Jurkat, Clone E6-1 (cell line): Measurements from ENCODE around the gene CARS2.
A peak's percentile ranks its signal among the peaks of the same experiment; 100 is the strongest.
"Not testable (repeated sequence)": the region's sequence is repeated elsewhere in the genome, so short reads cannot be mapped to it uniquely, and the experiment has no call there.

Source experiments
- DNase-seq: peaks from one replicate; pipeline ENCODE4 v3.0.0-alpha.2; 2011; ENCODE audit warnings: low read depth, low spot score
- H3K4me3 ChIP-seq: 2 replicates; pipeline ENCODE4 v1.5.1; 2011; ENCODE audit warnings: mild to moderate bottlenecking, low read length, control low read depth, moderate library complexity

The CARS2 gene

GRCh38 chr13:110643324-110643723 is 62.6 kb downstream of the CARS2 start:
- no peak for DNase-seq
- no peak overlapping the region for H3K4me3 ChIP-seq

GRCh38 chr13:110642291-110642981 is 63.5 kb downstream of the CARS2 start:
- H3K4me3 ChIP-seq = no peak overlapping the region
- DNase-seq = no peak

GRCh38 chr13:110641055-110642015 is 64.6 kb downstream of the CARS2 start:
- DNase-seq = no peak

GRCh38 chr13:110640591-110641029 is 65.3 kb downstream of the CARS2 start:
- no peak for DNase-seq
- no peak overlapping the region for H3K4me3 ChIP-seq

More at GRCh38 chr13:110641055-110642015, 64.6 kb downstream of the CARS2 start:
- no peak overlapping the region for H3K4me3 ChIP-seq

- DNase-seq = no peak
- H3K4me3 ChIP-seq = no peak overlapping the region
Measured at GRCh38 chr13:110639935-110640334, 66.0 kb downstream of the CARS2 start.

- H3K4me3 ChIP-seq = no peak overlapping the region
- DNase-seq = no peak
Measured at GRCh38 chr13:110638814-110639806, 66.8 kb downstream of the CARS2 start.

GRCh38 chr13:110638257-110638656 is 67.7 kb downstream of the CARS2 start:
- H3K4me3 ChIP-seq = no peak overlapping the region
- no peak for DNase-seq

GRCh38 chr13:110637747-110638146 is 68.2 kb downstream of the CARS2 start:
- no peak for DNase-seq
- H3K4me3 ChIP-seq = no peak overlapping the region

GRCh38 chr13:110637275-110637674 is 68.6 kb downstream of the CARS2 start:
- no peak overlapping the region for H3K4me3 ChIP-seq
- DNase-seq = no peak

GRCh38 chr13:110636701-110637201 is 69.2 kb downstream of the CARS2 start:
- DNase-seq = no peak
- H3K4me3 ChIP-seq = no peak overlapping the region

- no peak for DNase-seq
- no peak overlapping the region for H3K4me3 ChIP-seq
Measured at GRCh38 chr13:110636053-110636475, 69.9 kb downstream of the CARS2 start.

- no peak for DNase-seq
Measured at GRCh38 chr13:110635405-110636002, 70.4 kb downstream of the CARS2 start.

GRCh38 chr13:110634558-110634957 is 71.4 kb downstream of the CARS2 start:
- DNase-seq = no peak
- no peak overlapping the region for H3K4me3 ChIP-seq

More at GRCh38 chr13:110635405-110636002, 70.4 kb downstream of the CARS2 start:
- H3K4me3 ChIP-seq = no peak overlapping the region

- DNase-seq = no peak
Measured at GRCh38 chr13:110633776-110634175, 72.1 kb downstream of the CARS2 start.

GRCh38 chr13:110632255-110632654 is 73.7 kb downstream of the CARS2 start:
- DNase-seq = not testable (repeated sequence)

More at GRCh38 chr13:110633776-110634175, 72.1 kb downstream of the CARS2 start:
- no peak overlapping the region for H3K4me3 ChIP-seq

GRCh38 chr13:110630566-110631119 is 75.3 kb downstream of the CARS2 start:
- no peak for DNase-seq
- H3K4me3 ChIP-seq = no peak overlapping the region

More at GRCh38 chr13:110632255-110632654, 73.7 kb downstream of the CARS2 start:
- not testable (repeated sequence) for H3K4me3 ChIP-seq

GRCh38 chr13:110629735-110630134 is 76.2 kb downstream of the CARS2 start:
- no peak overlapping the region for H3K4me3 ChIP-seq
- peak; percentile 16 for DNase-seq
